Tibial nerve (tissue), 4 donors: ENCODE results near the gene FBLN1. TPM values are rescaled to one million over a fixed set of nuclear protein-coding genes. Genes with fewer than 3 reads are reported as not detected.

Experiments
- DNase-seq, 2 donors: peaks; one replicate each; pipeline ENCODE4 v3.0.0-alpha.2; 2019; ENCODE audit warnings: low spot score in 2 of 2
- H3K27ac ChIP-seq, 4 donors: fragments of 200-600 bp; sonication (generic) in 3 of 4; one replicate each; pipeline ENCODE4 v1.5.1; 2017 to 2019; ENCODE audit warnings: mild to moderate bottlenecking in 1 of 4
- H3K27me3 ChIP-seq, 2 donors: fragments of 200-600 bp; sonication (generic) in 1 of 2; one replicate each; pipeline versions ENCODE4 v1.5.1 to v1.6.0; 2017 to 2019
- H3K36me3 ChIP-seq, 3 donors: fragments of 200-600 bp; sonication (generic); one replicate each; pipeline ENCODE4 v1.5.1; 2018 to 2019
- H3K4me1 ChIP-seq, 4 donors: fragments of 200-600 bp; sonication (generic) in 3 of 4; one replicate each; pipeline ENCODE4 v1.5.1; 2017 to 2019
- H3K4me3 ChIP-seq, 4 donors: fragments of 200-600 bp; sonication (generic) in 3 of 4; one replicate each; pipeline ENCODE4 v1.5.1; 2017 to 2019; ENCODE audit warnings: mild to moderate bottlenecking in 1 of 4, moderate library complexity in 1 of 4
- H3K9me3 ChIP-seq, 4 donors: fragments of 200-600 bp; sonication (generic) in 3 of 4; one replicate each; pipeline ENCODE4 v1.5.1; 2017 to 2019
- CTCF ChIP-seq, 5 experiments: fragments of 200-600 bp in 3 of 5; fragments of 450-650 bp in 2 of 5; sonication (generic) in 3 of 5; IDR thresholded peaks; one replicate each; pipeline ENCODE4 v1.5.1; 2016 to 2019; ENCODE audit warnings: antibody characterized with exemption in 5 of 5, mild to moderate bottlenecking in 3 of 5, moderate library complexity in 2 of 5
- EP300 ChIP-seq, 2 donors: sonication (generic); formaldehyde crosslinking; IDR thresholded peaks; one replicate each; pipeline ENCODE4 v1.6.1; 2017; ENCODE audit warnings: antibody characterized with exemption in 2 of 2, mild to moderate bottlenecking in 1 of 2
- POLR2A ChIP-seq, 2 donors: fragments of 450-650 bp; IDR thresholded peaks; one replicate each; pipeline ENCODE4 v1.6.1; 2017; ENCODE audit warnings: antibody characterized with exemption in 2 of 2, mild to moderate bottlenecking in 2 of 2, moderate library complexity in 2 of 2
- WGBS, 2 donors: methylation state at CpG; one replicate each; pipeline ENCODE4 v1.1.5; 2018; 5-methylcytosine and 5-hydroxymethylcytosine counted together
- total RNA-seq, 4 donors: library from RNA; depleted of rRNA; stranded (reverse); fragments of >200 nt; gene quantifications; one replicate each; pipeline ENCODE4 v1.1.0, GENCODE V29; 2016

FBLN1 gene
- total RNA-seq, 4 donors from 2014 or later, result 172 to 1,145 (median 351) TPM

GRCh38 chr22:45473626-45474237 is 29.0 kb upstream of the FBLN1 start:
- TF ChIP-seq CTCF (IDR thresholded peaks at IDR 0.05) (no peak), EP300 (IDR thresholded peaks at IDR 0.05) (peak in 1 of 2 donors; percentile 19)
- Histone ChIP-seq H3K27ac (peak overlapping the region in 2 of 4 donors; percentile 72 to 76), H3K9me3 (no peaks in the 10 kb centered on the region), H3K27me3 (no peaks in the 10 kb centered on the region), H3K4me3 (no peak overlapping the region), H3K4me1 (peaks cover 0 to 75% (median 9%) of the 10 kb centered on the region in 4 donors), H3K36me3 (no peaks in the 10 kb centered on the region)
- no peak for DNase-seq
- WGBS, 2 donors, result 57 to 64% methylated on average over 6 of the region's 6 CpGs

GRCh38 chr22:45475063-45475747 is 27.5 kb upstream of the FBLN1 start:
- 51 to 64% methylated on average over 8 of the region's 8 CpGs for WGBS, 2 donors
- Histone ChIP-seq H3K4me1 (peaks cover 0 to 62% (median 9%) of the 10 kb centered on the region in 4 donors), H3K36me3 (no peaks in the 10 kb centered on the region), H3K9me3 (no peaks in the 10 kb centered on the region), H3K27me3 (no peaks in the 10 kb centered on the region), H3K27ac (peak overlapping the region in 2 of 4 donors; percentile 72 to 76), H3K4me3 (no peak overlapping the region)
- no peak for TF ChIP-seq POLR2A (IDR thresholded peaks at IDR 0.05)
- no peak for TF ChIP-seq EP300 (IDR thresholded peaks at IDR 0.05)
- no peak for TF ChIP-seq CTCF (IDR thresholded peaks at IDR 0.05)
- DNase-seq, result no peak

- Histone ChIP-seq H3K27me3 (no peaks in the 10 kb centered on the region), H3K4me3 (no peak overlapping the region), H3K4me1 (peaks cover 0 to 56% (median 9%) of the 10 kb centered on the region in 4 donors), H3K9me3 (no peaks in the 10 kb centered on the region), H3K36me3 (no peaks in the 10 kb centered on the region), H3K27ac (peak overlapping the region in 3 of 4 donors; percentile 40 to 72 (median 67))
- peak in 1 of 2 donors; percentile 50 for DNase-seq
- 59 to 67% methylated on average over 14 to 15 of the region's 15 CpGs for WGBS, 2 donors
- TF ChIP-seq EP300 (IDR thresholded peaks at IDR 0.05) (no peak), POLR2A (IDR thresholded peaks at IDR 0.05) (no peak), CTCF (IDR thresholded peaks at IDR 0.05) (no peak)
Measured at GRCh38 chr22:45475851-45476514, 26.7 kb upstream of the FBLN1 start.

- TF ChIP-seq EP300 (IDR thresholded peaks at IDR 0.05), result peak in 1 of 2 donors; percentile 60
- no peak for TF ChIP-seq CTCF (IDR thresholded peaks at IDR 0.05)
- TF ChIP-seq POLR2A (IDR thresholded peaks at IDR 0.05), result no peak
- no peak overlapping the region for H3K4me3 ChIP-seq
- peak overlapping the region in 2 of 4 donors; percentile 72 to 78 for H3K27ac ChIP-seq
- H3K27me3 ChIP-seq, result no peaks in the 10 kb centered on the region
- WGBS, 2 donors, result 69 to 77% methylated on average over 6 of the region's 6 CpGs
- H3K9me3 ChIP-seq, result no peaks in the 10 kb centered on the region
- DNase-seq, result peak in 1 of 2 donors; percentile 68
- H3K36me3 ChIP-seq, result no peaks in the 10 kb centered on the region
- peaks cover 0 to 50% (median 9%) of the 10 kb centered on the region in 4 donors for H3K4me1 ChIP-seq
Measured at GRCh38 chr22:45476814-45477213, 25.9 kb upstream of the FBLN1 start.
